Measurements from ENCODE around the gene IGFL2. TPM values are rescaled to one million over a fixed set of nuclear protein-coding genes. Genes with fewer than 3 reads are reported as not detected.

IGFL2 gene
- total RNA-seq, 1 experiment from 2014 or later, result not detected

DNA sequence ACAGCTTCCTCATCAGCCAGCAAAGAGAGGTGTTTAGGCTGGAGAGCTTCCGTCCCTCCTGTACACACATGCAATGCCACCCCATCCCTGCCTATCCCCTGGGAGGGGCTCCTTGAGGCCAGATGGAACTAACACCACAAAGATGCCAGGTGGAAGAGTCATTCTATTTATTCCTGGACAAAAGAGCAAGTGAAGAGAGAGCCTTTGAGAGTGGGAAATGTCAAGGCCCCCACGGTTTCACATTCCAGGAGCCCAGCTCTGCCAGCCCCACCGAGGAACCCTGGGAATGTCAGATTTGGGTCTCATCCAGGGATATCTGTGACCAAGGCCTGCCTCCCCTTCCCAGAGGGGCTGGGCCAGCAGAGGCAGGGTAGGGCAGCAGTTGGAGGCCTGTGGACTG lies 50.7 kb downstream of the IGFL2 start:
- no peak for TF ChIP-seq EZH2 (IDR thresholded peaks at IDR 0.05; ENCODE audit: low read depth)
- TF ChIP-seq, protein P1, sequence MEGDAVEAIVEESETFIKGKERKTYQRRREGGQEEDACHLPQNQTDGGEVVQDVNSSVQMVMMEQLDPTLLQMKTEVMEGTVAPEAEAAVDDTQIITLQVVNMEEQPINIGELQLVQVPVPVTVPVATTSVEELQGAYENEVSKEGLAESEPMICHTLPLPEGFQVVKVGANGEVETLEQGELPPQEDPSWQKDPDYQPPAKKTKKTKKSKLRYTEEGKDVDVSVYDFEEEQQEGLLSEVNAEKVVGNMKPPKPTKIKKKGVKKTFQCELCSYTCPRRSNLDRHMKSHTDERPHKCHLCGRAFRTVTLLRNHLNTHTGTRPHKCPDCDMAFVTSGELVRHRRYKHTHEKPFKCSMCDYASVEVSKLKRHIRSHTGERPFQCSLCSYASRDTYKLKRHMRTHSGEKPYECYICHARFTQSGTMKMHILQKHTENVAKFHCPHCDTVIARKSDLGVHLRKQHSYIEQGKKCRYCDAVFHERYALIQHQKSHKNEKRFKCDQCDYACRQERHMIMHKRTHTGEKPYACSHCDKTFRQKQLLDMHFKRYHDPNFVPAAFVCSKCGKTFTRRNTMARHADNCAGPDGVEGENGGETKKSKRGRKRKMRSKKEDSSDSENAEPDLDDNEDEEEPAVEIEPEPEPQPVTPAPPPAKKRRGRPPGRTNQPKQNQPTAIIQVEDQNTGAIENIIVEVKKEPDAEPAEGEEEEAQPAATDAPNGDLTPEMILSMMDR (conservative IDR thresholded peaks at IDR 0.05), result no peak
- peak overlapping the region; percentile 65; the same call in 1 of the 2 replicates for H3K4me3 ChIP-seq
- no peaks in the 10 kb centered on the region for H3K27me3 ChIP-seq (ENCODE audit: insufficient read depth, low read depth)
- peak overlapping the region; percentile 90 for H3K4me2 ChIP-seq
- ChIA-PET CTCF (interaction anchor here (0.6 kb wide), 1 partner anchor 382 kb away, joined by 3 read pairs; no protein-coding TSS in a partner anchor), POLR2A (ENCODE audit: unreplicated experiment) (interaction anchor here (0.6 kb wide), 1 partner anchor 13 kb away, joined by 5 read pairs; no protein-coding TSS in a partner anchor)
- H3K4me1 ChIP-seq (replicated peaks; ENCODE audit: insufficient read depth), result peaks cover 78% of the 10 kb centered on the region
- no peaks in the 10 kb centered on the region for H3K9me2 ChIP-seq (ENCODE audit: insufficient read depth)
- no peak overlapping the region for H2AFZ ChIP-seq
- H3F3A ChIP-seq (ENCODE audit: insufficient read depth, low read depth), result peaks cover 92% of the 10 kb centered on the region
- H3K36me3 ChIP-seq (ENCODE audit: low read depth), result peaks cover 36% of the 10 kb centered on the region
- peak overlapping the region; percentile 97 for H3K27ac ChIP-seq
- no TSS peak for BruUV-seq (replicated peaks)
- H4K20me1 ChIP-seq (ENCODE audit: insufficient read depth), result peaks cover 36% of the 10 kb centered on the region
- peaks cover 49% of the 10 kb centered on the region for H3K79me2 ChIP-seq (ENCODE audit: low read depth)
- intact Hi-C loops (cut with micrococcal nuclease; ENCODE audit: unreplicated experiment), result loop anchor here (1.0 to 10.0 kb wide), 2 partner anchors 13 to 176 kb away; no protein-coding TSS in a partner anchor
- no peaks in the 10 kb centered on the region for H3K9me3 ChIP-seq (ENCODE audit: insufficient read depth, low read depth)
- peak; percentile 60 to 85 for DNase-seq

DNA sequence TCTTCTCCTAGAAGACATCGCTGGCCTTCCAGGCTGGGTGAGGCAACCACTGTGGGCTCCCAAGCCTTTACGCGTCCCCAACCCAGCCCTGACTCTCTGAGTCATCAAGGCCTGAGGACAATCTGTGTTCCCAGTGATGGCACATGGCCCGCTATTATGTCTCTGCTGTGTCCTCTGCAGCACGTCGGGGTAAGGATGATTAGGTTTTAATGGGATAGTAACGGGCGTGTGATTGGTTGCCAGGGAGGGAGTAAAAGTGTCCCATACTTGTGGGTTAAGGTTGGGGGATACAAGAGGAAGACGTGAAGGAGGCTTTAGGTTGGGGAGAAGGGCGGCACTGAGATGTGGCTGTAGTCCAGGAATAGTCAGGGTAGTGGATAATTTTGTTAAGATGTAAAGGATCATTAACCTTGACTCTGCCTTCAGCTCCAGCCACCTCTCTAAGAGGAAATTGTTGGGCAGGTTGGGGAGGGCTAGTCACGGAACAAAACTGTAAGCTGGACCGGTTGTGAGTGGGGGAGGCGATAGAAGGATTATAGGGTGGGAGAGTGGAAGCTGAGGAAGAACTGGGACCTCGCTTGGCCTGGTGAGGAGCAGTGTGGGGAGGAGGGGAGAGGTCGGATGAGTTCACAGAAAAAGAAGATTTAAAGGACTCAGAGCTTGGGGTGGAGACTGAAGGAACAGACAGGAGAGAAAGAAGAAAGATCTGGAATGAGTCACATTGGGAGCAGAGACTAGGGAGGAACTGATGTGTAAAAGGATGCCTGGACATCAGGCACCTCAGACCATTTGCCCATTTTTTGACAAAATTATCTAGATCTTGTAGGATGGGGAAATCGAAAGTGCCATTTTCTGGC lies 53.6 kb downstream of the IGFL2 start:
- peak; percentile 78 to 90 for DNase-seq
- Histone ChIP-seq H3K4me1 (replicated peaks; ENCODE audit: insufficient read depth) (peaks cover 85% of the 10 kb centered on the region), H3K36me3 (ENCODE audit: low read depth) (peaks cover 46% of the 10 kb centered on the region), H4K20me1 (ENCODE audit: insufficient read depth) (peaks cover 36% of the 10 kb centered on the region), H3K9me2 (ENCODE audit: insufficient read depth) (no peaks in the 10 kb centered on the region), H3F3A (ENCODE audit: insufficient read depth, low read depth) (peaks cover 89% of the 10 kb centered on the region), H3K27ac (peak overlapping the region; percentile 97), H3K79me2 (ENCODE audit: low read depth) (peaks cover 49% of the 10 kb centered on the region), H3K4me2 (peak overlapping the region; percentile 90), H2AFZ (no peak overlapping the region), H3K9me3 (ENCODE audit: insufficient read depth, low read depth) (no peaks in the 10 kb centered on the region; the same call in 1 of the 2 replicates), H3K27me3 (ENCODE audit: insufficient read depth, low read depth) (no peaks in the 10 kb centered on the region), H3K4me3 (peak overlapping the region; percentile 65)
- BruUV-seq (replicated peaks), result no TSS peak
- POLR2A ChIA-PET (ENCODE audit: unreplicated experiment), result interaction anchor here (0.7 to 1.3 kb wide), 4 partner anchors 8 to 30 kb away, joined by 3 to 5 read pairs (median 3); no protein-coding TSS in a partner anchor
- no peak for TF ChIP-seq EZH2 (IDR thresholded peaks at IDR 0.05; ENCODE audit: low read depth)
- TF ChIP-seq, protein P1 (conservative IDR thresholded peaks at IDR 0.05), result no peak
- intact Hi-C loops (cut with micrococcal nuclease; ENCODE audit: unreplicated experiment), result loop anchor here (2.0 kb wide), 1 partner anchor 31 kb away; no protein-coding TSS in a partner anchor
- CTCF ChIA-PET, result interaction anchor here (0.5 to 1.2 kb wide), 2 partner anchors 30 to 168 kb away, joined by 3 to 6 read pairs; no protein-coding TSS in a partner anchor

DNA sequence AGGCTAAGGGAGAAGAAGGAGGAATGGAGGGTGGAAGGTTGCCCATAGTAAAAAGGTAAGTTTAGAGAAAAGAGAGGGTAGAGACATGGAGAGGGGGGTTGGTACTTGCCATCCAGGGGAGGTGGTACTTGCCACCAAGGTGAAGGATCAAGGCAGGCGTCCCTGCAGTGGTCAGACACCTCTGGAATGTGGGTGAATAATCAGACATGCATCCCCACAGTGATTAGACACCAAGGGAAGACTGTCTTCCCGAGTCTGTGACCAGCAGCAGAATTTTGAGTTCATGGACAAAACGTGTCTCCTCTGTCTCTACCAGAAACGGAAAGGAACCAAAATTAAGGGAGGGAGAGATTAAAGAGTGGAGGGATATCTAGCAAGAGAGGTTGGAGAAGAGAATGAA lies 54.4 kb downstream of the IGFL2 start:
- Histone ChIP-seq H3K9me2 (ENCODE audit: insufficient read depth) (no peaks in the 10 kb centered on the region), H3K4me1 (replicated peaks; ENCODE audit: insufficient read depth) (peaks cover 85% of the 10 kb centered on the region), H4K20me1 (ENCODE audit: insufficient read depth) (peaks cover 30% of the 10 kb centered on the region), H3K27me3 (ENCODE audit: insufficient read depth, low read depth) (no peaks in the 10 kb centered on the region), H3K4me2 (peak overlapping the region; percentile 90), H3K4me3 (peak overlapping the region; percentile 65), H3K36me3 (ENCODE audit: low read depth) (peaks cover 46% of the 10 kb centered on the region), H3K79me2 (ENCODE audit: low read depth) (peaks cover 49% of the 10 kb centered on the region), H3F3A (ENCODE audit: insufficient read depth, low read depth) (peaks cover 82% of the 10 kb centered on the region), H3K27ac (peak overlapping the region; percentile 97), H2AFZ (no peak overlapping the region), H3K9me3 (ENCODE audit: insufficient read depth, low read depth) (no peaks in the 10 kb centered on the region; the same call in 1 of the 2 replicates)
- TF ChIP-seq, protein P1 (conservative IDR thresholded peaks at IDR 0.05), result peak; percentile 24; the same call in 1 of the 2 replicates
- no peak for TF ChIP-seq EZH2 (IDR thresholded peaks at IDR 0.05; ENCODE audit: low read depth)
- BruUV-seq (replicated peaks), result TSS peak; percentile 57
- intact Hi-C loops (cut with micrococcal nuclease; ENCODE audit: unreplicated experiment), result loop anchor here (2.0 kb wide), 1 partner anchor 30 kb away; no protein-coding TSS in a partner anchor
- peak in 1 of 2 experiments; percentile 74 for DNase-seq
- ChIA-PET POLR2A (ENCODE audit: unreplicated experiment) (no interaction called here), CTCF (interaction anchor here (0.5 kb wide), 1 partner anchor 168 kb away, joined by 6 read pairs; no protein-coding TSS in a partner anchor)
